Esophagus squamous epithelium (tissue), 5 donors: ENCODE measurements around the gene GLRX. TPM values are rescaled to one million over a fixed set of nuclear protein-coding genes. Genes with fewer than 3 reads are reported as not detected.

Experiments
- DNase-seq: peaks from one replicate; lab custom pipeline; 2025; lab: John Stamatoyannopoulos, UW
- H3K27ac ChIP-seq, 4 donors: fragments of 200-600 bp; sonication (generic); one replicate each; pipeline ENCODE4 v1.5.1; 2016 to 2019; ENCODE audit warnings: mild to moderate bottlenecking in 1 of 4
- H3K27me3 ChIP-seq, 4 donors: fragments of 200-600 bp; sonication (generic); 1 replicate in 3 of 4; 2 replicates in 1 of 4; pipeline versions ENCODE4 v1.5.1 to v1.6.0; 2017 to 2021; ENCODE audit warnings: antibody characterized with exemption in 1 of 4
- H3K36me3 ChIP-seq, 3 donors: fragments of 200-600 bp; sonication (generic); one replicate each; pipeline ENCODE4 v1.5.1; 2016 to 2019
- H3K4me1 ChIP-seq, 3 donors: fragments of 200-600 bp; sonication (generic); one replicate each; pipeline ENCODE4 v1.5.1; 2017 to 2019
- H3K4me3 ChIP-seq, 4 donors: fragments of 200-600 bp; sonication (generic); 1 replicate in 3 of 4; 2 replicates in 1 of 4; pipeline ENCODE4 v1.5.1; 2016 to 2019; ENCODE audit warnings: mild to moderate bottlenecking in 2 of 4, moderate library complexity in 1 of 4
- H3K9me3 ChIP-seq, 3 donors: fragments of 200-600 bp; sonication (generic); one replicate each; pipeline ENCODE4 v1.5.1; 2016 to 2019
- POLR2A ChIP-seq, 4 donors: fragments of 450-650 bp; IDR thresholded peaks; one replicate each; pipeline ENCODE4 v1.6.1; 2017; ENCODE audit warnings: antibody characterized with exemption in 4 of 4, mild to moderate bottlenecking in 4 of 4, moderate library complexity in 3 of 4
- WGBS, 2 donors: methylation state at CpG; one replicate each; pipeline ENCODE4 v1.1.5; 2018; 5-methylcytosine and 5-hydroxymethylcytosine counted together
- intact Hi-C: fragments of 100-400 bp; cut with DNase I; formaldehyde crosslinking; loops from one replicate; pipeline ENCODE4 v1.15.0; 2022
- total RNA-seq, 4 donors: library from RNA; depleted of rRNA; stranded (reverse); fragments of >200 nt; gene quantifications; one replicate each; pipeline ENCODE4 v1.1.0, GENCODE V29; 2016
- TF ChIP-seq, protein P1 (sequence below), 6 experiments: fragments of 450-650 bp in 4 of 6; fragments of 200-600 bp in 2 of 6; sonication (generic) in 2 of 6; IDR thresholded peaks; one replicate each; pipeline ENCODE4 v1.5.1; 2016 to 2019; ENCODE audit warnings: antibody characterized with exemption in 6 of 6, mild to moderate bottlenecking in 4 of 6, moderate library complexity in 4 of 6
- donor health status: DM: yes; HTN: yes; CAD: no.

The GLRX gene
- total RNA-seq, 4 donors from 2014 or later = 5.3 to 37.8 (median 14.2) TPM

DNA sequence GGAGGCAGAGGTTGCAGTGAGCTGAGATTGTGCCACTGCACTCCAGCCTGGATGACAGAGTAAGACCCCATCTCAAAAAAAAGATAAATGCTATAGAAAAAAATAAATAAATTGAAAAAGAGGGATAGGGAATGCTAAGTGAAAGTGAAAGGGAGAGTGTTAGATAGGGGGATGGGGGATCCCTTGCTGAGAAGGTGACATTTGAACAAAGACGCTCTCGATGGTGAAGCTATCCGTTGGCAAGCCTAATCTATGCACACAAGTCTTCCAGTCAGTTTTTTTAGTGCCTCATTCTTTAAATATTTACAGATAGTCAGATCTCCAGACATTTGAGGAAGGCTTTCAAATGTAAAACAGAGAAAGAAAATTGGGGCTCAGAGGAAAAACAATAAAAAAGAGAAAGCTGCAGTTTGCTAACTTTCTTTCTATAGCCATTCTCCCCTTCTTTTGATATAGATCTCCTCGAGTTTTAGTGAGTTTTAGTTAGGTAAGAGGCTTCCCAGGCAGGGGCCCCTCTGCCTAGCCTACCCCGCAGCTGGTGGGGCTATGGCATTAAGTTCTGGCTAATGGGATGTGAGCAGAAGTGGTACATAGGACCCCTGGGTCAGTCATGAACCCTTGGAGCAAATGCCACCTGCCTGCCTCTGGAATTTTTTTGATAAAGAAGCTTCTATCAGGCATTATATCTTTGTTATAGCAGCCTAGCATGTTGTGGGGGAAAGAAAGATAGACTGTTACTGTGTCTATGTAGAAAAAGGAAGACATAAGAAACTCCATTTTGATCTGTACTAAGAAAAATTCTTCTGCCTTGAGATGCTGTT lies 12.0 kb downstream of the GLRX start:
- intact Hi-C loops = no loop called here
- peaks cover 21 to 44% (median 32%) of the 10 kb centered on the region in 3 donors for H3K4me1 ChIP-seq
- 45 to 51% methylated on average over 5 of the region's 5 CpGs for WGBS, 2 donors

DNA sequence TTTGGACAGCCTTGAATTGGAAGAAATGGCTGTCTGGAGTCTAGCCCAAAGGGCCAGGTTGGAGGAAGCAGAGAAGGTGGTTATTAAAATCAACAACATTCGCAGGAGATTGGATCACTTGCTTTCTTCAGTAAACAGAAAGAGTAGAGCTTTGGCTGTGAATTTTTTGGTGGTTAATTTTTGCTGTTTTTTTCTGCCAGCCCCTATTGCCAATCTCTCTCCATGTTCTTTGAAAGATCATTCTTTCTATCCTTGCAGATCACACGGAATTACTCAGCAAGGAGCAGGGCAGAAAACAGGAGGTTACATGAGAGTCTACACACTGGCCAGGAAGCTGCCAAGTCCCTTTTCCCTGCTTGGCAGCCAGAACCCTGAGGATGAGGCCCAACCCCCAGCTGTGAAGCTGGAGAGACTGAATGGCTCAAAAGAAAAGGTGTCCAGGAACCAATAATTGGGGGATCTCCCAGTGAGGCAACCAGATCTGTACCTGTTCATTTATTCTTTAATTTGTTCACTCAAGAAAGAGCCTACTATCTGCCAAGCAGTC lies 13.0 kb downstream of the GLRX start:
- peak overlapping the region in 3 of 4 donors; percentile 73 to 89 (median 79) for H3K27ac ChIP-seq
- no peaks in the 10 kb centered on the region for H3K27me3 ChIP-seq
- intact Hi-C loops = no loop called here
- TF ChIP-seq, protein P1, sequence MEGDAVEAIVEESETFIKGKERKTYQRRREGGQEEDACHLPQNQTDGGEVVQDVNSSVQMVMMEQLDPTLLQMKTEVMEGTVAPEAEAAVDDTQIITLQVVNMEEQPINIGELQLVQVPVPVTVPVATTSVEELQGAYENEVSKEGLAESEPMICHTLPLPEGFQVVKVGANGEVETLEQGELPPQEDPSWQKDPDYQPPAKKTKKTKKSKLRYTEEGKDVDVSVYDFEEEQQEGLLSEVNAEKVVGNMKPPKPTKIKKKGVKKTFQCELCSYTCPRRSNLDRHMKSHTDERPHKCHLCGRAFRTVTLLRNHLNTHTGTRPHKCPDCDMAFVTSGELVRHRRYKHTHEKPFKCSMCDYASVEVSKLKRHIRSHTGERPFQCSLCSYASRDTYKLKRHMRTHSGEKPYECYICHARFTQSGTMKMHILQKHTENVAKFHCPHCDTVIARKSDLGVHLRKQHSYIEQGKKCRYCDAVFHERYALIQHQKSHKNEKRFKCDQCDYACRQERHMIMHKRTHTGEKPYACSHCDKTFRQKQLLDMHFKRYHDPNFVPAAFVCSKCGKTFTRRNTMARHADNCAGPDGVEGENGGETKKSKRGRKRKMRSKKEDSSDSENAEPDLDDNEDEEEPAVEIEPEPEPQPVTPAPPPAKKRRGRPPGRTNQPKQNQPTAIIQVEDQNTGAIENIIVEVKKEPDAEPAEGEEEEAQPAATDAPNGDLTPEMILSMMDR (IDR thresholded peaks at IDR 0.05) = no peak
- TF ChIP-seq POLR2A (IDR thresholded peaks at IDR 0.05) = no peak
- H3K4me3 ChIP-seq = peak overlapping the region in 1 of 4 donors; percentile 18
- no peak for DNase-seq
- H3K4me1 ChIP-seq = peaks cover 21 to 44% (median 32%) of the 10 kb centered on the region in 3 donors
- H3K36me3 ChIP-seq = peaks cover 0 to under 1% (median 0%) of the 10 kb centered on the region in 3 donors
- H3K9me3 ChIP-seq = no peaks in the 10 kb centered on the region
- WGBS, 2 donors = 21 to 26% methylated on average over 2 of the region's 2 CpGs

More for the DNA sequence above, 12.0 kb downstream of the GLRX start:
- peak overlapping the region in 3 of 4 donors; percentile 73 to 89 (median 79) for H3K27ac ChIP-seq
- no peaks in the 10 kb centered on the region for H3K27me3 ChIP-seq
- no peak overlapping the region for H3K4me3 ChIP-seq
- H3K36me3 ChIP-seq = peaks cover 0 to 11% (median 2%) of the 10 kb centered on the region in 3 donors
- no peak for TF ChIP-seq POLR2A (IDR thresholded peaks at IDR 0.05)
- TF ChIP-seq, protein P1 (IDR thresholded peaks at IDR 0.05) = no peak
- H3K9me3 ChIP-seq = no peaks in the 10 kb centered on the region
- DNase-seq = no peak

DNA sequence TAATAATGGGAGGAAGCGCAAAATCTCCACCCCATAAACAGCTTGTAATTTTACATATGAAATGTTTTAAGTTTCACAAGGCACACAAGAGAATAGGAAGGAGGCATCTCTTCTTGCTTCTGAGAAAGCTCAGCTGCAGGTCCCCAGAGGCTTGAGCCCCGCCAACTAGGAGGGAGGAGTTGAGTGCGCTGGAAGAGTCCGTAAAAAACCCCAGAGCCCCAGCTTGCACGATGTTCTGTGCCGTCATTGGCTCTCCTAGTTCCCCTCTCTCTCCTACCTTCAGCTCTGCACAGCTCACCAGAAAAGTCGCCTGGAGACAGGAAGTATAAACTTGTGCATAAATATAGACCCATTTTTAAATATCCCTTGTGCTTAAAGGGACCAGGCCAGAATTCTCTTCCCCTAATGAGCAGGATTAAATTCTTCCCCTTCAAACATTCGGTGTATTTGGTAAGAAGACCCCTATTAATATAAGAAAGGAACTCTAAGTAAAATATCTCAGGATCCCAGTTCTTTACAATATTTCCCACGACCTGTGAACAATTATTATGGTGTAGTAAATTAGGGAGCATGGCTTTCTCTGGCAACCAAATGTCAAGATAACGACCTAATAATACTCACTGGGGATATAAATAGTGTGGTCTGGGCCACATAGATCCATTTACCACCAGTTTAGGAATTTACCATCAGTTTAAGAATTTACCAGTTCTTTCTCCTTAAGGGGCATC lies 13.7 kb downstream of the GLRX start:
- H3K4me3 ChIP-seq = peak overlapping the region in 1 of 4 donors; percentile 18
- H3K9me3 ChIP-seq = no peaks in the 10 kb centered on the region
- H3K4me1 ChIP-seq = peaks cover 21 to 44% (median 32%) of the 10 kb centered on the region in 3 donors
- H3K36me3 ChIP-seq = no peaks in the 10 kb centered on the region
- H3K27ac ChIP-seq = peak overlapping the region; percentile 10 to 89 (median 76)
- peak in 1 of 4 donors; percentile 11 for TF ChIP-seq POLR2A (IDR thresholded peaks at IDR 0.05)
- TF ChIP-seq, protein P1 (IDR thresholded peaks at IDR 0.05) = no peak
- intact Hi-C loops = no loop called here
- peak; percentile 19 for DNase-seq
- no peaks in the 10 kb centered on the region for H3K27me3 ChIP-seq
- WGBS, 2 donors = 25 to 52% methylated on average over 10 of the region's 10 CpGs

DNA sequence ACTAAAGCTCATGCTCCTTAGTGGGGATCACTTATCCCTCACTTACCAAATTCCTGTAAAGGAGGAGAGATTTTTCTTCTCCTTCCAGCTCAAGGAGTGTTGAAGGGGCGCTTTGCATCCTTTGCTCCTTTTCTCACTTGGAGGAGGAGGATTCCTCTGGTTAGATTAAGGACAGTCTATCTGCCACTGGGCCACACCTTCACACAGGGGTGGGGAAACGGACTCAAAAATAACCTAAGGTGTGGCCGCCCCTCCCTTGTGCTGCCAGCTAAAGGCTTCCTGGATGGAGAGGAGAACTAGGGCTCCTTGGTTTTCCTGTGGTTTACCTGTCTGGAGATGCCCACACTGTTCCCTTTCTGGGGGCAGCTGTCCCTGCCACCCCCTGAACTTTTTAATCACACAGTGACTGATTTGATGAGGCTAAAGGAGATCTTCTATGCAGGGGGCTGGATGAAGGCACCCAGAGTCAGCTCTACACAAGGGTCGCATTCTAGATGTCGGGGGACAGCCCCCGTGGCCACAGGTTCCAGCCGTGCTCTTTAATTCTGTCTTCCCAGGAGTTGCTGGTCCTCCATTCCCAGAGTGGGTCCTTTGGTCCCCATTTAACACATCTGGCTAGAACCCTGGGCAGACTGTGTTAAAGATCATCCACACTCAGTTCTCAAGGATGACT lies 14.4 kb downstream of the GLRX start:
- no peaks in the 10 kb centered on the region for H3K36me3 ChIP-seq
- H3K4me1 ChIP-seq = peaks cover 21 to 44% (median 32%) of the 10 kb centered on the region in 3 donors
- no peak overlapping the region for H3K4me3 ChIP-seq
- peak overlapping the region; percentile 10 to 89 (median 76) for H3K27ac ChIP-seq
- H3K9me3 ChIP-seq = no peaks in the 10 kb centered on the region
- H3K27me3 ChIP-seq = no peaks in the 10 kb centered on the region
- 78 to 80% methylated on average over 3 to 6 of the region's 7 CpGs for WGBS, 2 donors
- no peak for DNase-seq
- TF ChIP-seq, protein P1 (IDR thresholded peaks at IDR 0.05) = no peak
- TF ChIP-seq POLR2A (IDR thresholded peaks at IDR 0.05) = no peak
- intact Hi-C loops = no loop called here
